Measurements from ENCODE around the gene TMEM45A. TPM values are rescaled to one million over a fixed set of nuclear protein-coding genes. Genes with fewer than 3 reads are reported as not detected.
"Not testable (repeated sequence)": the region's sequence is repeated elsewhere in the genome, so short reads cannot be mapped to it uniquely, and the experiment has no call there.

The TMEM45A gene
- total and polyA plus RNA-seq, 8 donors: 23.5 to 53.8 (median 43.1) TPM

GRCh38 chr3:100499651-100500050, 7.2 kb downstream of the TMEM45A start:
- intact Hi-C loops (cut with DNase I): no loop called here
- ATAC-seq: no peak
- no peaks in the 10 kb centered on the region for H3K4me1 ChIP-seq
- no peaks in the 10 kb centered on the region for H3K9me3 ChIP-seq
- no peak for DNase-seq
- no peaks in the 10 kb centered on the region for H3K36me3 ChIP-seq
- TF ChIP-seq, protein P1, sequence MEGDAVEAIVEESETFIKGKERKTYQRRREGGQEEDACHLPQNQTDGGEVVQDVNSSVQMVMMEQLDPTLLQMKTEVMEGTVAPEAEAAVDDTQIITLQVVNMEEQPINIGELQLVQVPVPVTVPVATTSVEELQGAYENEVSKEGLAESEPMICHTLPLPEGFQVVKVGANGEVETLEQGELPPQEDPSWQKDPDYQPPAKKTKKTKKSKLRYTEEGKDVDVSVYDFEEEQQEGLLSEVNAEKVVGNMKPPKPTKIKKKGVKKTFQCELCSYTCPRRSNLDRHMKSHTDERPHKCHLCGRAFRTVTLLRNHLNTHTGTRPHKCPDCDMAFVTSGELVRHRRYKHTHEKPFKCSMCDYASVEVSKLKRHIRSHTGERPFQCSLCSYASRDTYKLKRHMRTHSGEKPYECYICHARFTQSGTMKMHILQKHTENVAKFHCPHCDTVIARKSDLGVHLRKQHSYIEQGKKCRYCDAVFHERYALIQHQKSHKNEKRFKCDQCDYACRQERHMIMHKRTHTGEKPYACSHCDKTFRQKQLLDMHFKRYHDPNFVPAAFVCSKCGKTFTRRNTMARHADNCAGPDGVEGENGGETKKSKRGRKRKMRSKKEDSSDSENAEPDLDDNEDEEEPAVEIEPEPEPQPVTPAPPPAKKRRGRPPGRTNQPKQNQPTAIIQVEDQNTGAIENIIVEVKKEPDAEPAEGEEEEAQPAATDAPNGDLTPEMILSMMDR (IDR thresholded peaks at IDR 0.05): no peak
- no peaks in the 10 kb centered on the region for H3K27me3 ChIP-seq
- H3K27ac ChIP-seq: no peak overlapping the region
- H3K4me3 ChIP-seq: no peak overlapping the region

DNA sequence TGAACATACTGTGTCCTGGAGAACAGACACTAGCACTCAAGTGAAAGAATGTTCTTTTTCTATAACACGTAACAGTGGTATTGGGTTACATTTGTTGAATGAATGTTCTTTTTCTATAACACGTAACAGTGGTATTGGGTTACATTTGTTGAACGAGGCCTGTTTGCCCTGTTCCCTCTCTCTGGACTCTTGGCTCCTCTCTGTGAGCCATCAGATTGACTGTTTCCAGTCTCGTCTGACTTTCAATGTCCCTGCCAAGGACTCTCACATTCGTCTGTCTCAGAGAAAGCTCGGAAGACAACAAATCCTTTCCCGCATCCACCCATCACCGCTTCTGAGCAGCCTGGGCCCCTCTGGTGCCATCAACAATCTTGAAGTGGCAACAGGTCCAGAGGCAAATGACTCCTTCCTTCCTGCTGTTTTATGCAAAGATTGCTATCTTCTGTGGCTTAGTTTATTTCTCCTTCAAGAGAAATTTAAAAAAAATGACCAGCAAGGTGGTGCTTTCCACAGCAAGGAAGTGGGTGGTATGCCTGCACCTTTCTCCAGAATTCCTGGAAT, 8.0 kb downstream of the TMEM45A start:
- Histone ChIP-seq H3K27me3 (no peaks in the 10 kb centered on the region), H3K9me3 (no peaks in the 10 kb centered on the region), H3K4me3 (no peak overlapping the region), H3K36me3 (no peaks in the 10 kb centered on the region), H3K27ac (no peak overlapping the region), H3K4me1 (no peaks in the 10 kb centered on the region)
- TF ChIP-seq, protein P1 (IDR thresholded peaks at IDR 0.05): no peak
- ATAC-seq (no peak), DNase-seq (no peak)
- intact Hi-C loops (cut with DNase I): no loop called here

GRCh38 chr3:100503448-100503847, 11.0 kb downstream of the TMEM45A start:
- DNase-seq: no peak
- intact Hi-C loops (cut with DNase I): no loop called here
- TF ChIP-seq, protein P1 (IDR thresholded peaks at IDR 0.05): no peak
- Histone ChIP-seq H3K4me3 (no peak overlapping the region), H3K4me1 (no peaks in the 10 kb centered on the region), H3K9me3 (peaks cover 0 to 2% of the 10 kb centered on the region in 2 donors), H3K27me3 (no peaks in the 10 kb centered on the region), H3K27ac (no peak overlapping the region), H3K36me3 (no peaks in the 10 kb centered on the region)
- ATAC-seq: no peak

- H3K27ac ChIP-seq: no peak overlapping the region
- no peaks in the 10 kb centered on the region for H3K36me3 ChIP-seq
- ATAC-seq (no peak), DNase-seq (no peak)
- peaks cover 0 to 2% of the 10 kb centered on the region in 2 donors for H3K9me3 ChIP-seq
- no peaks in the 10 kb centered on the region for H3K27me3 ChIP-seq
- no peaks in the 10 kb centered on the region for H3K4me1 ChIP-seq
- TF ChIP-seq, protein P1 (IDR thresholded peaks at IDR 0.05): no peak
- no peak overlapping the region for H3K4me3 ChIP-seq
- intact Hi-C loops (cut with DNase I): no loop called here
Observed at GRCh38 chr3:100506355-100506754, 13.9 kb downstream of the TMEM45A start.

GRCh38 chr3:100509818-100510217, 17.4 kb downstream of the TMEM45A start:
- H3K9me3 ChIP-seq; H3K4me3 ChIP-seq; intact Hi-C loops (cut with DNase I); H3K4me1 ChIP-seq; H3K27ac ChIP-seq; H3K36me3 ChIP-seq; H3K27me3 ChIP-seq; DNase-seq; ATAC-seq: not testable (repeated sequence)

DNA sequence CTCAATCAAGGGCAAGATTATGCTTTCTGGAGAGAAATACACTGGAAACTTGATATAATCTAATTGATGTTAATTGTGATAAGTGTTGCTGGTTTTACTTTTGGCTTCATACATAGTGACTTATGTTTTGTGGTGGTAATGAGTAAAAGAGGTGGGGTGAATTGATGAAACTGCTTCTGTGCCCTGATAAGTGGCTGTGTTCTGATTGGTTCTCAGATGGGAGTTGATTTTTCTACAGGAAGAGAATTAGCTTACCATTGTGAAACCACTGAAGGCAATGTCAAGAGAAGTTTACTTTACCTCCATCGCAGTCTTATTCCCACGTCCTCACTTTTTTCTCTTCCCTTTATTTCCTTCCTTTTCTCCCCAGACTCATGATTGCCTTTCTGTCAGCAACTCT, 23.8 kb downstream of the TMEM45A start:
- H3K27ac ChIP-seq: no peak overlapping the region

More for the DNA sequence above, 23.8 kb downstream of the TMEM45A start:
- Histone ChIP-seq H3K9me3 (no peaks in the 10 kb centered on the region), H3K4me1 (no peaks in the 10 kb centered on the region), H3K4me3 (no peak overlapping the region), H3K27me3 (no peaks in the 10 kb centered on the region), H3K36me3 (no peaks in the 10 kb centered on the region)
- TF ChIP-seq, protein P1 (IDR thresholded peaks at IDR 0.05): no peak
- ATAC-seq (no peak), DNase-seq (no peak)
- intact Hi-C loops (cut with DNase I): no loop called here

Data from left lung (tissue), 10 donors.